Activated T-helper 2 cell treated with anti-CD3 and anti-CD28 coated beads, Interferon-gamma antibody, Interleukin-2, Interleukin-4, amounts not matched to agents 10 μg/mL and 5 μg/mL and 100 μg/mL, durations not matched to agents 14 hours and 24 hours and 36 hours (primary cell): ENCODE data around the gene SYNGAP1. TPM values are rescaled to one million over a fixed set of nuclear protein-coding genes. Genes with fewer than 3 reads are reported as not detected.

Source experiments
- DNase-seq: peaks from one replicate; pipeline ENCODE4 v3.0.0; 2021; ENCODE audit warnings: low spot score
- H3K27ac Mint-ChIP-seq: one replicate; pipeline ENCODE4 v1.8.0; 2021; ENCODE audit warnings: mixed read lengths
- H3K27me3 Mint-ChIP-seq: one replicate; pipeline ENCODE4 v1.8.0; 2021; ENCODE audit warnings: low read depth, mixed read lengths
- H3K36me3 Mint-ChIP-seq: one replicate; pipeline ENCODE4 v1.8.0; 2021; ENCODE audit warnings: low read depth, mixed read lengths
- H3K4me1 Mint-ChIP-seq: one replicate; pipeline ENCODE4 v1.8.0; 2021; ENCODE audit warnings: low read depth, mixed read lengths
- H3K4me3 Mint-ChIP-seq: one replicate; pipeline ENCODE4 v1.8.0; 2021; ENCODE audit warnings: low read depth, mild to moderate bottlenecking, moderate library complexity, mixed read lengths
- H3K9me3 Mint-ChIP-seq: one replicate; pipeline ENCODE4 v1.8.0; 2021; ENCODE audit warnings: mixed read lengths
- intact Hi-C: fragments of 100-400 bp; cut with micrococcal nuclease; formaldehyde crosslinking; loops from one replicate; pipeline ENCODE4 v1.15.1; 2023
- total RNA-seq: library from RNA; stranded (reverse); gene quantifications from 2 replicates; pipeline ENCODE4 v1.2.3, GENCODE V29; 2022

Gene SYNGAP1
- total RNA-seq, 1 donor from 2014 or later = 60.1 TPM

DNA sequence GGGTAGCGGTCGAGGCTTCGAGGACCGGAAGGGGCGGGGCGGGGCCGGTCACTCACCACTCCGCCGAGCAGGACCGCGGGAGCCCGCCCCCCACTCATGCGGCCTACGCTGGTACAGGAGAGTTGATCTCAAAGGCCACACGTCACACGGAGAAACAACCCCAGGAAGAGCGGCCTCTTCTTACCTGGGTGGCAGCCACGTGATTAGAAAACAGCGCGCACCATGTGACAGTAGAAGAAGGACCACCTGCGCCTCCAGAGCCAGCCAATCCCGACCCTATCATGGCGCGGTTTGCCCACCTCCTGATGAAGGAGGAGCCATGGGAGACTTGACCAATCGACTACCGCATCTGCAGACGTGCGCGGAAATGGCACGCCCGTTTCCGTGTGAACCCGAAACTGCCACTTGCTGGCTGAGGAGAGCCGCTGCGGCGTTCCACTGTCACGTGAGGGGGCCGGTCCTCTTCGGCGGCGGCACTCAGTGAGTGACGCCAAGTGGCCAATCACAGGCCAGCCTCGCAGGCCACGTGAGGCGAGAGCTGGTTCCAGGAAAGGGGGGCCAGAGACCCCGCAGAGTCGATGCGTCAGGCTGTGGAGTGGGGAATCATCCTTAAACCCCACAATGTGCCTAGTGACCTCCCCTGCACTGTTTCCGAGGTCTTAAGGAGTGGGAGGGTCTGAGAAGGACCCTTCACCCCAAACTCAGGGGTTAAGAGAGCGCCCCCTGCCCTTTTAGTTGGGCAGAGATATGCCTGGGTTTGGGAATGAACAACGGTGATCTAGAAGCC lies 1.8 kb upstream of the SYNGAP1 start, which contains the start of gene CUTA:
CUTA (minus strand) TSS at position 205 of the 787 bp plus-strand sequence; CDS start at position 98, 107 bp downstream.
- Mint-ChIP-seq H3K4me1 (peaks cover 57% of the 10 kb centered on the region), H3K4me3 (peak within 1 kb of the TSS; percentile 96), H3K9me3 (no peaks in the 10 kb centered on the region), H3K27ac (peak within 1 kb of the TSS; percentile 100), H3K27me3 (no peaks in the 10 kb centered on the region), H3K36me3 (peaks cover 40% of the 10 kb centered on the region)
- DNase-seq = peak; percentile 99
- intact Hi-C loops = loop anchor here (1.0 to 10.0 kb wide), 7 partner anchors 8 to 1756 kb away; partner anchors contain the start of genes C6orf47, GPANK1, KIFC1 and RGL2

GRCh38 chr6:33418690-33419291 lies 1.1 kb upstream of the SYNGAP1 start:
- Mint-ChIP-seq H3K27me3 (no peaks in the 10 kb centered on the region), H3K9me3 (no peaks in the 10 kb centered on the region), H3K4me1 (peaks cover 62% of the 10 kb centered on the region), H3K36me3 (peaks cover 40% of the 10 kb centered on the region), H3K4me3 (peak overlapping the region; percentile 96), H3K27ac (peak overlapping the region; percentile 100)
- intact Hi-C loops = loop anchor here (1.0 to 10.0 kb wide), 7 partner anchors 8 to 1756 kb away; partner anchors contain the start of genes C6orf47, GPANK1, KIFC1 and RGL2
- DNase-seq = no peak

DNA sequence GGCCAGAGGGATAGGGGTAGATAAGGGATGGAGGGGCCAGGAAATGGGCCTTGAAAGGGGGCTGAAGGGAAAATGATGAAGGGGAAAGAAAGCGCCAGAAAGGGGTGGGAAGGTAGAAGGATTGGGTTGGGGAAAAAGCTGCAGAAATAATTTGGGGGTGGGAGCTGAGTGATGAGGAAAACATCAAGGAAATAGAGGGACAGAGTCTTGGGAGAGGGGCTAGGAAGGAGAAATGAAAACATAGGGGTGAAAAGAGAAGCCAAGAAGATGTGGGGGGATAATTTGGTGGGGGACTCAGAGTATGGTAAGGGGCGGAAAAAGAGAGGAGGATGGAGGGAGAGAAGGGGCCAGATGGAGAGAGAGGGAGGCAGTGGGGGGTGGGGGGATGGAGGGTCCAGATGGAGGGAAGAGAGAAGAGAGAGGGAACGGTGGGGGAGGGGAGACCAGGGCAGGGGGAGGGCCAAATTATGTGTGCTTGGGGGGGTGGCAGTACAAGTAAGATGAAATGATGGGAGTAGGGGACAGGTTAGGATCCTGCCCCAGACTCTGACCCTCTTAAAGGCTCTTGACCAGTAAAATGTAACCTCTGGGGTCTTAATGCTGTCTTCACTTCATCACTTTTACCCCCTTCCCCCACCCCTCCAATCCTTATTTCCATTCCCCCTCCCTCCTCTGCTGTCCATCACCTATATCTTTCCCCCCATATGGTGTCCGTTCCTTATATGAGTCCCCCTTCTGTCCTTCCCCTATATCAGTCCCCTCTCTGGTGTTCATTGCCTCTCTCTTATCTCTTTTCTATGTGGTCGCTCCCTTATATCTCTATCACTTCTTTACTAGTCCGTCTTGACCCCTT lies 852 bp downstream of the SYNGAP1 start:
- Mint-ChIP-seq H3K27me3 (no peaks in the 10 kb centered on the region), H3K9me3 (no peaks in the 10 kb centered on the region), H3K27ac (peak overlapping the region; percentile 45), H3K36me3 (peaks cover 34% of the 10 kb centered on the region), H3K4me1 (peaks cover 67% of the 10 kb centered on the region), H3K4me3 (peak overlapping the region; percentile 70)
- DNase-seq = no peak
- intact Hi-C loops = loop anchor here (10.0 kb wide), 1 partner anchor 146 kb away; the partner anchor contains the start of genes B3GALT4, RPS18 and VPS52

- Mint-ChIP-seq H3K4me1 (peaks cover 66% of the 10 kb centered on the region), H3K9me3 (no peaks in the 10 kb centered on the region), H3K27me3 (no peaks in the 10 kb centered on the region), H3K27ac (peak overlapping the region; percentile 45), H3K36me3 (peaks cover 28% of the 10 kb centered on the region), H3K4me3 (peak overlapping the region; percentile 70)
- intact Hi-C loops = loop anchor here (10.0 kb wide), 1 partner anchor 146 kb away; the partner anchor contains the start of genes B3GALT4, RPS18 and VPS52
- DNase-seq = no peak
These were observed 1.4 kb downstream of the SYNGAP1 start for GRCh38 chr6:33421344-33421643.

GRCh38 chr6:33423777-33424176 lies 3.9 kb downstream of the SYNGAP1 start:
- Mint-ChIP-seq H3K4me1 (peaks cover 66% of the 10 kb centered on the region), H3K9me3 (no peaks in the 10 kb centered on the region), H3K27ac (peak overlapping the region; percentile 90), H3K4me3 (peak overlapping the region; percentile 88), H3K27me3 (no peaks in the 10 kb centered on the region), H3K36me3 (peaks cover 28% of the 10 kb centered on the region)
- no peak for DNase-seq
- intact Hi-C loops = loop anchor here (10.0 kb wide), 1 partner anchor 149 kb away; the partner anchor contains the start of genes B3GALT4, RPS18 and VPS52

DNA sequence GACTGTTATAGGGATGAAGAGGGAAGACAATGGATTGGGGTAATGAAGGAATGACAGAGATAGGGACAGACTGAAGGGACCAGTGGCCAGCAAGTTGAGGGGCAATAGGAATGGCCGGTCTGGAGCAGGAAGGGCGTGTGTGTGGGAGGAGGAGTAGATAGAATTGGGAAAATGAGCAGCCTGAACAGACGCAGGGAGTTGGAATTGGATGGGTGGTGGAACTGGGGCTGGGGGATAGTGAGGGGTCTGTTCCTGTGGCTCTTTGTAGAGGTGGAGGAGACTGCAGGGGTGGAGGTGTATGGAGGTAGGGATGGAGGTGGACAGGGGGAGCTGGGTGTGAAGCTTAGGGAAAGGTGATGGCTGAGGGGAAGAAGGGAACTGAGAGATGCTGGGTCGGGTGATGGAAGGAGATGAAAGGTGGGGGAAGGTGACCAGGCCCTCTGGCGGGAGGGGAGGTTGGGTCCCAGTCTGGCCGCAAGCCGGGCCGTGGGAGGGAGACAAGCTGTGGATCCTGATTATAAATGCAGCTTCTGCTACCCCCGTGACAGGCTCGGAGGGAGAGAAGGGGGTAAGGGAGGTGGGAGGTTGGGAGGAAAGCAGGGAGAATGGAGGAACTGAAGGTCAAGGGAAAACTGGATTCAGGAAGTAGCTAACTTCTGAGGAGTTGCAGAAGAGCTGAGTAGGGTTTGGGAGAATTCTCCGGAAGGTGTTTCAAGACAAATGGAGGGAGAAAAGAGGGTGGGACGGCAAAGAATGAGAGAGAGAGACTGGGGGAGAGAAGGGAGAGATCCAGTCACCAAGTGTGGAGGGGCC lies 5.2 kb downstream of the SYNGAP1 start:
- Mint-ChIP-seq H3K4me3 (peak overlapping the region; percentile 88), H3K4me1 (peaks cover 68% of the 10 kb centered on the region), H3K36me3 (peaks cover 28% of the 10 kb centered on the region), H3K27me3 (no peaks in the 10 kb centered on the region), H3K9me3 (no peaks in the 10 kb centered on the region), H3K27ac (peak overlapping the region; percentile 90)
- DNase-seq = no peak
- intact Hi-C loops = loop anchor here (10.0 kb wide), 1 partner anchor 150 kb away; the partner anchor contains the start of genes B3GALT4, RPS18 and VPS52

- DNase-seq = peak; percentile 73
- Mint-ChIP-seq H3K27me3 (no peaks in the 10 kb centered on the region), H3K36me3 (peaks cover 28% of the 10 kb centered on the region), H3K27ac (peak overlapping the region; percentile 90), H3K4me3 (peak overlapping the region; percentile 88), H3K4me1 (peaks cover 77% of the 10 kb centered on the region), H3K9me3 (no peaks in the 10 kb centered on the region)
- intact Hi-C loops = loop anchor here (1.0 to 10.0 kb wide), 4 partner anchors 16 to 151 kb away; partner anchors contain the start of genes B3GALT4, KIFC1, RPS18 and VPS52
These were observed 6.1 kb downstream of the SYNGAP1 start for GRCh38 chr6:33425668-33426577.

DNA sequence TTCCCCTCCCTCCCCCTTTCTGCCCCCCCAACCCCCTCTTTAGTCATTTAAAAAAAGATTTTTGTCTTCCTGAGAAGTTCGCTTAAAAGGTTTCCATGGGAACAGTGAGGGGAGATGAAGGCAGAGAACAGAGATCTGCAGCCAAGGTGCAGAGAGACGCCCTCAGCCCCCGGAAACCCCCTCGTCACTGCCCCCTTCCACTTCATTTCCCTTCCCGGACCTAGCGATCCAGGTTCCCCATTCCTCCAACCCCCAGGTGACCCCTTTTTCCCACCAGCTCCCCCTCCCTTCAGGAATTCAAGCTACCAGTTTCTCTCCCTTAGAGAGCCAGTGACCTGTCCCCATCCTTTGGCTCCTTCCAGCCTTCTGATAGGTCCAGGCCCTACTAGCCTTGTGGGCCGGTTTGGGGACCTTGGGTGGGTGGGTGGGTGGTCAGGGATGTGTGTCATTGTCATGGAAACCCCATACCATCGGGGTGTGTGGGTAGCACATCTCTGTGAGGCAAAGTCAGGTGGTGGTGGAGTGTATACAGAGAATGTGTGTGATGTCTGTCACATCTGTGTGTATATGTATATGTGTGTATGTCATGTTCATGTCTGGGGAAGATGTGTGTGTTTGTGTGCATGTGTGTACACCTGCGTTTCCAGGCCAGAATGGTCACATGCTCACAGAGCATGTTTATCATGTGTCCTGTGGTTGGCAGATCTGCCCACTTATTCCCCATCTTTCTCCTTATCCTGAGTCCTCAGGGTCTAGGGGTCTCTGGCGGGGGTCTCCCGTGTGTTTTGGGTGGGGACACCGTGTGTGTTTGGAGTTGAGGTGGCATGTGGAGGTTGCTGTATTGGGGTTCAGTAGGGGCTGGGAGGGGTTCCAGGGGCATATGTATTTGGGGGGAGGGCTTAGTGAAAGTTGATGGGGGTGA lies 7.0 kb downstream of the SYNGAP1 start:
- Mint-ChIP-seq H3K4me3 (peak overlapping the region; percentile 88), H3K27me3 (no peaks in the 10 kb centered on the region), H3K4me1 (peaks cover 72% of the 10 kb centered on the region), H3K36me3 (peaks cover 28% of the 10 kb centered on the region), H3K27ac (peak overlapping the region; percentile 90), H3K9me3 (no peaks in the 10 kb centered on the region)
- intact Hi-C loops = loop anchor here (1.0 to 10.0 kb wide), 5 partner anchors 17 to 153 kb away; partner anchors contain the start of genes B3GALT4, BAK1, KIFC1 and RPS18
- no peak for DNase-seq

GRCh38 chr6:33427585-33428223 lies 7.8 kb downstream of the SYNGAP1 start:
- no peak for DNase-seq
- peaks cover 34% of the 10 kb centered on the region for H3K36me3 Mint-ChIP-seq
- peak overlapping the region; percentile 88 for H3K4me3 Mint-ChIP-seq
- H3K27me3 Mint-ChIP-seq = no peaks in the 10 kb centered on the region
- peak overlapping the region; percentile 81 for H3K27ac Mint-ChIP-seq
- intact Hi-C loops = loop anchor here (1.0 to 10.0 kb wide), 3 partner anchors 27 to 153 kb away; partner anchors contain the start of genes B3GALT4, BAK1, RPS18 and VPS52
- peaks cover 68% of the 10 kb centered on the region for H3K4me1 Mint-ChIP-seq
- no peaks in the 10 kb centered on the region for H3K9me3 Mint-ChIP-seq
